Prostate gland (tissue), 2 donors: Measurements from ENCODE around the gene SUN5. TPM values are rescaled to one million over a fixed set of nuclear protein-coding genes. Genes with fewer than 3 reads are reported as not detected.
"Not testable (repeated sequence)": the region's sequence is repeated elsewhere in the genome, so short reads cannot be mapped to it uniquely, and the experiment has no call there.

ENCODE experiments used
- DNase-seq: peaks from one replicate; pipeline ENCODE4 v3.0.0-alpha.2; 2019; ENCODE audit warnings: low spot score
- H3K27ac ChIP-seq, 2 donors: fragments of 200-600 bp; sonication (generic); 2 replicates each; pipeline ENCODE4 v1.5.1; 2017 to 2019
- H3K27me3 ChIP-seq: fragments of 200-600 bp; sonication (generic); replicated peaks from 2 replicates; pipeline ENCODE4 v1.5.1; 2019; ENCODE audit not compliant: insufficient read depth
- H3K36me3 ChIP-seq, 2 donors: fragments of 200-600 bp; sonication (generic); 1 replicate in 1 of 2; 2 replicates in 1 of 2; pipeline versions ENCODE4 v1.5.1 to v1.8.1; 2017 to 2019
- H3K4me1 ChIP-seq: fragments of 200-600 bp; sonication (generic); replicated peaks from 2 replicates; pipeline ENCODE4 v1.5.1; 2019
- H3K4me3 ChIP-seq, 2 donors: fragments of 200-600 bp; sonication (generic); 2 replicates each; pipeline ENCODE4 v1.5.1; 2017 to 2019
- H3K9me3 ChIP-seq: fragments of 200-600 bp; sonication (generic); 2 replicates; pipeline ENCODE4 v1.5.1; 2017
- CTCF ChIP-seq, 4 experiments: fragments of 200-600 bp in 2 of 4; fragments of 450-650 bp in 2 of 4; sonication (generic) in 2 of 4; IDR thresholded peaks; 1 replicate in 3 of 4; 2 replicates in 1 of 4; pipeline ENCODE4 v1.5.1; 2016 to 2019; ENCODE audit warnings: antibody characterized with exemption in 4 of 4, mild to moderate bottlenecking in 2 of 4, moderate library complexity in 2 of 4
- POLR2A ChIP-seq: fragments of 450-650 bp; IDR thresholded peaks from one replicate; pipeline ENCODE4 v1.6.1; 2016; ENCODE audit warnings: antibody characterized with exemption, mild to moderate bottlenecking
- POLR2AphosphoS5 ChIP-seq: sonication (generic); formaldehyde crosslinking; IDR thresholded peaks from one replicate; pipeline ENCODE4 v1.6.1; 2017; ENCODE audit warnings: antibody characterized with exemption
- WGBS: methylation state at CpG from one replicate; pipeline ENCODE4 v1.1.5; 2018; 5-methylcytosine and 5-hydroxymethylcytosine counted together
- intact Hi-C: fragments of 100-400 bp; cut with DNase I; formaldehyde crosslinking; loops from one replicate; pipeline ENCODE4 v1.14.2; 2022
- total RNA-seq, 2 donors: library from RNA; depleted of rRNA; stranded (reverse); fragments of >200 nt; gene quantifications; one replicate each; pipeline ENCODE4 v1.1.0, GENCODE V29; 2016

Gene SUN5
- total RNA-seq, 2 donors from 2014 or later = 4.7 TPM; not detected in 1

GRCh38 chr20:32977281-32978008 lies 26.8 kb downstream of the SUN5 start:
- intact Hi-C loops = no loop called here
- no peak for TF ChIP-seq POLR2A
- TF ChIP-seq POLR2AphosphoS5 = no peak
- TF ChIP-seq CTCF (IDR thresholded peaks at IDR 0.05) = no peak

GRCh38 chr20:32976746-32977145 lies 27.5 kb downstream of the SUN5 start:
- no peaks in the 10 kb centered on the region for H3K9me3 ChIP-seq
- TF ChIP-seq POLR2AphosphoS5 = no peak
- TF ChIP-seq POLR2A = no peak
- no peak for TF ChIP-seq CTCF (IDR thresholded peaks at IDR 0.05)
- H3K4me1 ChIP-seq = no peaks in the 10 kb centered on the region
- no peak overlapping the region for H3K27ac ChIP-seq
- no peaks in the 10 kb centered on the region for H3K36me3 ChIP-seq
- 59% methylated on average over 6 of the region's 6 CpGs for WGBS
- DNase-seq = no peak
- intact Hi-C loops = no loop called here
- no peaks in the 10 kb centered on the region for H3K27me3 ChIP-seq
- H3K4me3 ChIP-seq = no peak overlapping the region

More at GRCh38 chr20:32977281-32978008, 26.8 kb downstream of the SUN5 start:
- no peak for DNase-seq
- Histone ChIP-seq H3K27me3 (no peaks in the 10 kb centered on the region), H3K4me3 (no peak overlapping the region), H3K27ac (no peak overlapping the region), H3K9me3 (no peaks in the 10 kb centered on the region), H3K4me1 (no peaks in the 10 kb centered on the region), H3K36me3 (no peaks in the 10 kb centered on the region)
- WGBS = 85% methylated on average over 8 of the region's 13 CpGs

GRCh38 chr20:32975698-32976674 lies 28.2 kb downstream of the SUN5 start:
- TF ChIP-seq POLR2AphosphoS5 = no peak
- no peak for DNase-seq
- WGBS = 84% methylated on average over 15 of the region's 15 CpGs
- no peak overlapping the region for H3K4me3 ChIP-seq
- no peaks in the 10 kb centered on the region for H3K4me1 ChIP-seq
- no peak overlapping the region for H3K27ac ChIP-seq
- intact Hi-C loops = no loop called here
- H3K27me3 ChIP-seq = no peaks in the 10 kb centered on the region
- H3K9me3 ChIP-seq = no peaks in the 10 kb centered on the region
- no peaks in the 10 kb centered on the region for H3K36me3 ChIP-seq

GRCh38 chr20:32975121-32975520 lies 29.1 kb downstream of the SUN5 start:
- H3K4me1 ChIP-seq, H3K27ac ChIP-seq, H3K27me3 ChIP-seq, DNase-seq, H3K9me3 ChIP-seq, intact Hi-C loops, H3K36me3 ChIP-seq, H3K4me3 ChIP-seq: not testable (repeated sequence)
- WGBS = 76% methylated on average over 4 of the region's 4 CpGs

- H3K27ac ChIP-seq, H3K4me1 ChIP-seq, intact Hi-C loops, H3K36me3 ChIP-seq, H3K4me3 ChIP-seq, H3K27me3 ChIP-seq, DNase-seq, H3K9me3 ChIP-seq: not testable (repeated sequence)
- WGBS = 76% methylated on average over 9 of the region's 9 CpGs
Measured at GRCh38 chr20:32974204-32975064, 29.8 kb downstream of the SUN5 start.
